HepG2 (cell line): ENCODE results near the gene RAB40C. TPM values are rescaled to one million over a fixed set of nuclear protein-coding genes. Genes with fewer than 3 reads are reported as not detected.

Source experiments
- CEBPZ ChIP-seq: IDR thresholded peaks from 2 replicates; pipeline ENCODE4 v1.6.1; 2012; ENCODE audit warnings: low read length, improper control_type of control experiment
- CREBL2 ChIP-seq: sonication (generic); formaldehyde crosslinking; IDR thresholded peaks from 2 replicates; pipeline ENCODE4 v1.8.1; 2023; ENCODE audit warnings: missing genetic modification reagents, mild to moderate bottlenecking, borderline replicate concordance
- KLF13 ChIP-seq: sonication (generic); formaldehyde crosslinking; IDR thresholded peaks from 2 replicates; pipeline ENCODE4 v1.4.0; 2020; ENCODE audit warnings: mild to moderate bottlenecking, missing genetic modification reagents
- MAFF ChIP-seq: IDR thresholded peaks from 2 replicates; pipeline ENCODE4 v1.6.1; 2011; ENCODE audit warnings: low read depth, low read length, improper control_type of control experiment
- MYC ChIP-seq: sonication (generic); formaldehyde crosslinking; IDR thresholded peaks from 2 replicates; pipeline ENCODE4 v1.9.0; 2021; ENCODE audit warnings: missing genetic modification reagents, borderline replicate concordance
- TBP ChIP-seq: sonication (generic); formaldehyde crosslinking; IDR thresholded peaks from 2 replicates; pipeline ENCODE4 v1.5.0; 2020; ENCODE audit warnings: missing genetic modification reagents
- TBX2 ChIP-seq: sonication (generic); formaldehyde crosslinking; IDR thresholded peaks from 2 replicates; pipeline ENCODE4 v1.5.0; 2020; ENCODE audit warnings: missing genetic modification reagents, mild to moderate bottlenecking, borderline replicate concordance
- TP53 ChIP-seq: sonication (generic); formaldehyde crosslinking; conservative IDR thresholded peaks from 2 replicates; pipeline ENCODE4 v1.4.0; 2020; ENCODE audit warnings: missing genetic modification reagents
- ZBTB7A ChIP-seq: sonication (generic); formaldehyde crosslinking; IDR thresholded peaks from 2 replicates; pipeline ENCODE4 v1.8.0; 2022; ENCODE audit warnings: mild to moderate bottlenecking, missing genetic modification reagents
- ZNF142 ChIP-seq: sonication (generic); formaldehyde crosslinking; IDR thresholded peaks from 2 replicates; pipeline ENCODE4 v1.4.0; 2020; ENCODE audit warnings: missing genetic modification reagents
- ZNF232 ChIP-seq: sonication (generic); formaldehyde crosslinking; IDR thresholded peaks from 2 replicates; pipeline ENCODE4 v1.4.0; 2020; ENCODE audit warnings: missing genetic modification reagents, borderline replicate concordance
- ZNF331 ChIP-seq: sonication (generic); formaldehyde crosslinking; IDR thresholded peaks from 2 replicates; pipeline ENCODE4 v1.4.0; 2020; ENCODE audit warnings: missing genetic modification reagents
- ZNF556 ChIP-seq: sonication (generic); formaldehyde crosslinking; IDR thresholded peaks from 2 replicates; pipeline ENCODE4 v1.4.0; 2020; ENCODE audit warnings: mild to moderate bottlenecking, missing genetic modification reagents, borderline replicate concordance
- polyA plus RNA-seq, 8 experiments: library from polyadenylated mRNA; depleted of rRNA in 3 of 8; stranded (reverse) in 7 of 8; unstranded in 1 of 8; fragments of >200 nt; fragmentation: Illumina TruSeq in 4 of 8; extraction: Trizol in 4 of 8; gene quantifications; 2 replicates each; pipeline versions ENCODE4 v1.2.1 to v1.2.3, GENCODE V29; 2011 to 2016; ENCODE audit warnings: low read depth in 4 of 8, missing spikeins in 1 of 8, mixed read lengths in 1 of 8; ENCODE audit not compliant: insufficient read depth in 1 of 8
- total RNA-seq, 5 experiments: library from RNA; depleted of rRNA; stranded (reverse); fragments of >200 nt; fragmentation: Illumina TruSeq; extraction: Trizol; gene quantifications; 2 replicates each; pipeline ENCODE4 v1.2.3, GENCODE V29; 2016; ENCODE audit warnings: low read depth in 1 of 5
- TF ChIP-seq, protein P1 (sequence below): sonication (generic); formaldehyde crosslinking; IDR thresholded peaks from 2 replicates; pipeline ENCODE4 v1.4.0; 2020; ENCODE audit warnings: mild to moderate bottlenecking, missing genetic modification reagents
- TF ChIP-seq, protein P2 (sequence below): sonication (generic); IDR thresholded peaks from 2 replicates; pipeline ENCODE4 v1.6.1; 2016; ENCODE audit warnings: low read depth, borderline replicate concordance
- TF ChIP-seq, protein P3 (sequence below): sonication (generic); formaldehyde crosslinking; IDR thresholded peaks from 2 replicates; pipeline ENCODE4 v1.5.0; 2020; ENCODE audit warnings: missing genetic modification reagents

Gene RAB40C
- total and polyA plus RNA-seq, 2 of the 13 experiments (the other 11 are each of a cell fraction or from before 2014, with no cell fraction given) = 7.7 to 11.5 TPM

- no peak for TF ChIP-seq CREBL2
- no peak for TF ChIP-seq TBP (CRISPR knock-in tag)
- TF ChIP-seq CEBPZ = no peak
- no peak for TF ChIP-seq ZBTB7A (CRISPR knock-in tag)
- no peak for TF ChIP-seq KLF13 (CRISPR knock-in tag)
- TF ChIP-seq ZNF142 (CRISPR knock-in tag) = no peak
- TF ChIP-seq MYC (CRISPR knock-in tag) = peak; percentile 78
- no peak for TF ChIP-seq TBX2 (CRISPR knock-in tag)
- TF ChIP-seq, protein P1, sequence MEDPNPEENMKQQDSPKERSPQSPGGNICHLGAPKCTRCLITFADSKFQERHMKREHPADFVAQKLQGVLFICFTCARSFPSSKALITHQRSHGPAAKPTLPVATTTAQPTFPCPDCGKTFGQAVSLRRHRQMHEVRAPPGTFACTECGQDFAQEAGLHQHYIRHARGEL (CRISPR knock-in tag) = no peak
- TF ChIP-seq MAFF = no peak
- 0 out of 2 replicates have a peak, but pooled peaks have one; percentile 37 for TF ChIP-seq TP53 (CRISPR knock-in tag)
- TF ChIP-seq, protein P2, sequence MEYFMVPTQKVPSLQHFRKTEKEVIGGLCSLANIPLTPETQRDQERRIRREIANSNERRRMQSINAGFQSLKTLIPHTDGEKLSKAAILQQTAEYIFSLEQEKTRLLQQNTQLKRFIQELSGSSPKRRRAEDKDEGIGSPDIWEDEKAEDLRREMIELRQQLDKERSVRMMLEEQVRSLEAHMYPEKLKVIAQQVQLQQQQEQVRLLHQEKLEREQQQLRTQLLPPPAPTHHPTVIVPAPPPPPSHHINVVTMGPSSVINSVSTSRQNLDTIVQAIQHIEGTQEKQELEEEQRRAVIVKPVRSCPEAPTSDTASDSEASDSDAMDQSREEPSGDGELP = peak; percentile 81
- peak; percentile 52; the same call in 1 of the 2 replicates for TF ChIP-seq ZNF331 (CRISPR knock-in tag)
- no peak for TF ChIP-seq ZNF232
- TF ChIP-seq, protein P3, sequence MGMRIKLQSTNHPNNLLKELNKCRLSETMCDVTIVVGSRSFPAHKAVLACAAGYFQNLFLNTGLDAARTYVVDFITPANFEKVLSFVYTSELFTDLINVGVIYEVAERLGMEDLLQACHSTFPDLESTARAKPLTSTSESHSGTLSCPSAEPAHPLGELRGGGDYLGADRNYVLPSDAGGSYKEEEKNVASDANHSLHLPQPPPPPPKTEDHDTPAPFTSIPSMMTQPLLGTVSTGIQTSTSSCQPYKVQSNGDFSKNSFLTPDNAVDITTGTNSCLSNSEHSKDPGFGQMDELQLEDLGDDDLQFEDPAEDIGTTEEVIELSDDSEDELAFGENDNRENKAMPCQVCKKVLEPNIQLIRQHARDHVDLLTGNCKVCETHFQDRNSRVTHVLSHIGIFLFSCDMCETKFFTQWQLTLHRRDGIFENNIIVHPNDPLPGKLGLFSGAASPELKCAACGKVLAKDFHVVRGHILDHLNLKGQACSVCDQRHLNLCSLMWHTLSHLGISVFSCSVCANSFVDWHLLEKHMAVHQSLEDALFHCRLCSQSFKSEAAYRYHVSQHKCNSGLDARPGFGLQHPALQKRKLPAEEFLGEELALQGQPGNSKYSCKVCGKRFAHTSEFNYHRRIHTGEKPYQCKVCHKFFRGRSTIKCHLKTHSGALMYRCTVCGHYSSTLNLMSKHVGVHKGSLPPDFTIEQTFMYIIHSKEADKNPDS (CRISPR knock-in tag) = no peak
- TF ChIP-seq ZNF556 (CRISPR knock-in tag) = no peak
Measured at GRCh38 chr16:648071-648780, 58.4 kb downstream of the RAB40C start (continued).
